Urinary bladder (tissue), 4 donors: ENCODE results near the gene NHSL2. TPM values are rescaled to one million over a fixed set of nuclear protein-coding genes. Genes with fewer than 3 reads are reported as not detected.
"Not testable (repeated sequence)": the region's sequence is repeated elsewhere in the genome, so short reads cannot be mapped to it uniquely, and the experiment has no call there.

Experiments
- DNase-seq: peaks from one replicate; pipeline ENCODE4 v3.0.0-alpha.2; 2015; ENCODE audit errors: extremely low spot score
- H3K27ac ChIP-seq: one replicate; pipeline ENCODE4 v1.5.1; 2013; ENCODE audit warnings: low read depth, mild to moderate bottlenecking, moderate library complexity
- H3K36me3 ChIP-seq: one replicate; pipeline ENCODE4 v1.6.1; 2013; ENCODE audit warnings: mild to moderate bottlenecking, moderate library complexity; ENCODE audit not compliant: insufficient read depth
- H3K4me1 ChIP-seq: one replicate; pipeline ENCODE4 v1.6.1; 2013; ENCODE audit warnings: mild to moderate bottlenecking, moderate library complexity; ENCODE audit not compliant: insufficient read depth
- H3K4me3 ChIP-seq: one replicate; pipeline ENCODE4 v1.5.1; 2013; ENCODE audit warnings: low read depth, low read length
- WGBS: extraction: QIAGEN DNeasy Blood & Tissue Kit; methylation state at CpG from one replicate; pipeline ENCODE4 v1.1.7; 2013; 5-methylcytosine and 5-hydroxymethylcytosine counted together
- polyA plus RNA-seq: library from polyadenylated mRNA; stranded (reverse); fragments of 200-250 nt; gene quantifications from one replicate; pipeline ENCODE4 v1.2.3, GENCODE V29; 2013
- total RNA-seq: library from RNA; depleted of rRNA; stranded (reverse); fragments of >200 nt; gene quantifications from one replicate; pipeline ENCODE4 v1.2.3, GENCODE V29; 2014
- donor health status: healthy with polysubstance abuse.
- donor health status: healthy.

Gene NHSL2
- total and polyA plus RNA-seq, 2 donors, result 9.7 to 14.4 TPM

DNA sequence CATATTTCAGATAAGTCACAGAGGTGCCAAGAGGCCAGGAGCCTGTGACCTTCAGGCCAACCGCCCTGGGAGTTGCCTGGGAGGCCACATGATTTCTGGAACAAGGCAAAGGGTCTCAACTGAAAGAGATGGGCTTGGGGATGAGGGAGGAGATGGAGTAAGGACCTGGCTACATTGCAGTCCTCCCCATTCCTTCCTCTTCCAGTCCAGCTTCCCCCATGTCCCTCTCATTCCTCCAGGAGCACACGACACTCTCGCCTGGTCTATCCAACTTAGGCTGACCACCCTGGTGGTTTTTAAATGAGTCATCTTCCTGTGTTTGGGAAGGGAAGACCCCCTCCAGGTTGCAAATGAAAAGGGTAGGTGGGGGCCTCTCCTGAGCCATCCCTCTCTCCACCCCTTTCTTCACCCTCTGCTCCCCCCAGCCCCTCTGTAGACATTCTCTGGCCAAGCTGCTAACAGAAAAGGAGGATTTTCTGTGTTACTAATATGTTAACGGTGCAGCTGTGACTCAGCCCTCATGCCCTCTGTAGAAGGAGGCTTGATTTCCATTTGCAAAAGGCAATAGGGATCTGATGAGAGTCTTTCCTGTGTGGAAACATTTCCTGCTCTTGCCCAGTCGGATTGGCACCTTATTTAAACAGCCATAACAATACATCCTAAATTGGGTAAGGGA, 141.9 kb downstream of the NHSL2 start:
- DNase-seq, result no peak
- H3K27ac ChIP-seq, result no peak overlapping the region
- no peak overlapping the region for H3K4me3 ChIP-seq
- H3K4me1 ChIP-seq, result no peaks in the 10 kb centered on the region
- no peaks in the 10 kb centered on the region for H3K36me3 ChIP-seq
- 66% methylated on average over 5 of the region's 5 CpGs for WGBS

DNA sequence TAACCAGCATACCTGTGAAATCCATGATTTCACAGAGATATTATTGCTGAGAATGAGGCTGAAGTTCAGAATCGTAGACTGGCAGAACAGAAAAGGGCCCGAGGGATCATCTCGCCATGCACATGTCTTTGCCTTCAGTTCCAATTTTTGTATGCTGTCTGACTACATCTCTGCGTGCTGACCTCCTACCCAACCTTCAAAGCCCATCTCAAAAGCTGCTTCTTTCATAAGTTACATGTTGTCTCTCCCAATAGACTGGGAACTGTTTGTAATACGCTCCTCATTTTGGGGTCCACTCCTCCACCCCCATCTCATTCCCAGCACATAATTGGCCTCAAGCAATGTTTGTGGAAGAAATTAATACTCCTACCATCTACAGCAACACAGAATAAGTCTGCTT, 142.9 kb downstream of the NHSL2 start:
- H3K27ac ChIP-seq, result no peak overlapping the region

DNA sequence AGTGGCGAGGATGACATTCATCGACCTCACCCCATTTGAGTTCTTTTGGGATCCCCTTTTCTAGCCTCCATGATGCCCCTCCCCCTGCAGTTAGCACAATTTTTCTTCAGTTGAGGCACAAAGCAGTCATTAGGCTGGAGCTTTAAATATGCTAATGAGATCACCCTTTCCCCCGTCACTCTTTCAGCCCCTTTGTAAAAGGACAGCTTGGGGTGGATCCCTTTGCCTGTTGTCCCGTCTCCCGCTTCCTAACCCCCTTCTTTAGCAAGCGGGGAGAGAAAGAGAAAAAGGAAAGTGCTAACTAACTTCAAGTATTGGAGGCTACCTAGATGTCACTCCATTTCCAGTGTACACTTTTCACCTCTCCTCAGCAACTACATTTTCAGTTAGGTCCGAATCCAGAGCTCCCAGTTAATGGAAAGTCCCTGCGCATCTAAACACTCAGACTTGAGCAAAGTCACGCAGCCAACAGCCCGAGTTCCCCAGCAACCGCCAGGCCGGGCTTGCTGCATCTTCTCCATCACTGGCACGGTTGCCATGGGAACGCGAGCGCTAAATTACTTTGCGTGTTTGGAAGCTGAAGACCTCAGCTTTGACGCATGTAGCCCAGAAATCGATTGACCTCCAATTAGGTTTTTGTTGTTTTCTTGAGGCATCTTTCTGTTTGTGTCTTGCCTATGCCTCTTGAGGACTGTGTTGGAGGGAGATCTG, 144.3 kb downstream of the NHSL2 start:
- Histone ChIP-seq H3K36me3 (no peaks in the 10 kb centered on the region), H3K27ac (no peak overlapping the region), H3K4me1 (no peaks in the 10 kb centered on the region), H3K4me3 (no peak overlapping the region)
- 84% methylated on average over 19 of the region's 19 CpGs for WGBS
- no peak for DNase-seq

More for the DNA sequence above, 142.9 kb downstream of the NHSL2 start:
- H3K36me3 ChIP-seq, result no peaks in the 10 kb centered on the region
- no peak overlapping the region for H3K4me3 ChIP-seq
- WGBS, result 91% methylated on average over 5 of the region's 5 CpGs
- no peaks in the 10 kb centered on the region for H3K4me1 ChIP-seq
- no peak for DNase-seq

DNA sequence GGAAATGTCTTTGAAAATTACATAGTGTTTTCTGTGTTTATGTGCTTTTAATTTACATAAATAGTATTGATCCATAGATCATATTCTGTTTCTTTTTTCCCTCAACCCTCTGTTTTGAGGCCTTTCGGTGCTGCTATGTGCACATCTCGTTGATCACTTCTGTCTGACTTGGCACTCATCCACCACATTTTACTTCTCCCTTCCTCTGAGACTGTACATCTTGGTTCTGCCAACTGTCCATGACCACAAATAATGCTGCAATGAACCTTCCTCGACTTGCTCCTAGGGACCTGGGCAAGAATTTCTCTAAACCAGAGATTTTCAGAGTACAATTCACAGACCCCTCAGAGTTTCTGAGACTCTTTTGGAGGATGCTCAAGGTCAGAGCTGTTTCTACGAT, 146.7 kb downstream of the NHSL2 start:
- Histone ChIP-seq H3K27ac (no peak overlapping the region), H3K4me1 (no peaks in the 10 kb centered on the region), H3K36me3 (no peaks in the 10 kb centered on the region), H3K4me3 (no peak overlapping the region)
- DNase-seq, result no peak
- WGBS, result 20% methylated on average over 4 of the region's 4 CpGs

DNA sequence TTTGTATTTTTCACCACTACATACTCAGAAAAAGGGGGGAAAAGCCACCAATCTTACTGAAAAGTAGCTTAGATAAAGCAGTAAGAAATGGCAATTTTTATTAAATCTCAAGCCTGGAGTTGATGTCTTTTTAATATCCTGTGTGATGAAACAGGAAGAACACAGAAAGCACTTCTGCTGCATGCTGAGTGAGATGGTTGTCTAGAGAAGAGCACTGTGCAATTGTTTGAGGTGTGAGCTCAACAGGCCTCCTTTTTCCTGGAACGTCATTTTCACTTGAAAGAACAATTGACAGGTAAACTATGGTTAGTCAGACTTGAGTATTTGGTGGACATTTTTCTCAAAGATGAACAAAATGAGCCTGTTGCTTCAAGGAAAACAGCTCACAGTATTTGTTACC, 147.2 kb downstream of the NHSL2 start:
- Histone ChIP-seq H3K4me1 (no peaks in the 10 kb centered on the region), H3K27ac (no peak overlapping the region), H3K36me3 (no peaks in the 10 kb centered on the region), H3K4me3 (no peak overlapping the region)
- WGBS, result 50% methylated on average over 1 of the region's 1 CpG
- no peak for DNase-seq

DNA sequence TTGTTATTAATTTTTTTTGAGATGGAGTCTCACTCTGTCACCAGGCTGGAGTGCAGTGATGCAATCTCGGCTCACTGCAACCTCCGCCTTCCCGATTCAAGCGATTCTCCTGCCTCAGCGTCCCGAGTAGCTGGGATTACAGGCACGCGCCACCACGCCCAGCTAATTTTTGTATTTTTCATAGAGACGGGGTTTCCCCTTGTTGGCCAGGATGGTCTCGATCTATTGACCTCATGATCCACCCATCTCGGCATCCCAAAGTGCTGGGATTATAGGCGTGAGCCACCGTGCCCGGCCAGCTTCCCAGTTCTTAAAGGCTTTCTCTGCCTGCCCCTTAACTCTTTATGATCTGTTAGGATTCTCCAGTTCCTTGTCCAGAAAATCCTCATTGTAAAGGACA, 147.7 kb downstream of the NHSL2 start:
- not testable (repeated sequence) for H3K27ac ChIP-seq, H3K4me3 ChIP-seq, DNase-seq, H3K4me1 ChIP-seq, H3K36me3 ChIP-seq
- 76% methylated on average over 15 of the region's 15 CpGs for WGBS

DNA sequence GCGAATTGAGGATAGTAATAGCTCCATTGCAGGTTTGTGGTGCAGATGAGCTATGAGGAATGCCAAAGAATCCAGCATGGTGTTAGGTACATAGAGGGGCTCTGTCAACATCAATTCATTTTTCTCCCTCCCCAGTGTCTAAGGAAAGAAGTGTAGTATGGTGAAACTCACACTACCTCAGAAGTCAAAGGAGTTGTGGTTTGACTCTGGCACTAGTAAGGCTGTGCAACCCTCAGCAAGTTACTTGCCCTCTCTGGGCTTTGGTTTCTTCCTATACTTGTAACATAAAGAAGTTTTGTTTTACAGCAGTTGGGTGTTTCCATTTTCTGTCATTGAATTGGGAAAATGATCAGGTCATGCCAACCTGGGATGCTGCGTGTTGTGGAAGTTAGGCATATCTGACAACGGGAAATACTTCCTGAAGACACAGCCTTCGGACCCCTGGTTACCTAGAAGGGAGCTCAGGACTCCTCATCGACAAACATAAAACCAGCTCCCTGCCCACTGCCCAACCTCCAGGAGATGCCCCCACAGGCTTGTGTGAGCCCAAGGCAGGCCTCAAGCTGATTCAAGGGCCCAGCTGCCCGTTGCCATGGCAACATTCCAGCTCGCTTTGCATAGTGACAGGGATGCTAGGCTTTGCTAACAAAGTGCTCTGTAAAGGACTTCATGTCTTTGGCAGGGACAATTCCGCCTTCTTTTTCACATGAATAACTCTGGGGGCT, 149.7 kb downstream of the NHSL2 start:
- no peaks in the 10 kb centered on the region for H3K4me1 ChIP-seq
- no peaks in the 10 kb centered on the region for H3K36me3 ChIP-seq
- no peak overlapping the region for H3K27ac ChIP-seq
- WGBS, result 70% methylated on average over 8 of the region's 8 CpGs
- no peak for DNase-seq
- H3K4me3 ChIP-seq, result no peak overlapping the region

DNA sequence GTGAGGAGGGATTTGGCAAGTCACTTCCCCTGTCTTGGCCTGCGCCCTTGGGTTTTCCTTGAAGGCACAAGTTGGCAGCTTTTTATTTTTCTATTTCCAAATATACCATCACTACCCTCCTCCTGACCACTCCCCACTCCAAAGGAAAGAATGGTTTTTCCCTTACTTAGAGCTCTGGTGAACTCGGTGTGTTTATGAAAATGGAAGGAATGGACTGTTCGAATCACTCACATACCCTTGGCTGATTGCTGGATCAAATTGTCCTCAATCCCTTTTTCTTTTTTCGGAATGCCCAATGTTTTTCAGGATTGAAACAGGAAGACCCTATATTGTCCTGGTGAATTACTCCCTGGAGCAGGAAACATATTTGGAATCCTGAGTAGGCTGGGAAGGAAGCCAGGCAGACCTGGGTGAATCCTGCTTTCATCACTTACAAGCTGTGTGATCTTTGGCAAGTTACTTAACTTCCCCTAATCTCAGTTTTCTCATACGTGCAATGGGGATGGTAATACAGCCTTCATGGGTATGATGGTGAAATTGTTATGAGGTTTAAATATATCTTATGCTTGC, 150.4 kb downstream of the NHSL2 start:
- Histone ChIP-seq H3K4me3 (no peak overlapping the region), H3K36me3 (no peaks in the 10 kb centered on the region), H3K27ac (no peak overlapping the region), H3K4me1 (no peaks in the 10 kb centered on the region)
- WGBS, result 43% methylated on average over 5 of the region's 5 CpGs
- DNase-seq, result no peak

DNA sequence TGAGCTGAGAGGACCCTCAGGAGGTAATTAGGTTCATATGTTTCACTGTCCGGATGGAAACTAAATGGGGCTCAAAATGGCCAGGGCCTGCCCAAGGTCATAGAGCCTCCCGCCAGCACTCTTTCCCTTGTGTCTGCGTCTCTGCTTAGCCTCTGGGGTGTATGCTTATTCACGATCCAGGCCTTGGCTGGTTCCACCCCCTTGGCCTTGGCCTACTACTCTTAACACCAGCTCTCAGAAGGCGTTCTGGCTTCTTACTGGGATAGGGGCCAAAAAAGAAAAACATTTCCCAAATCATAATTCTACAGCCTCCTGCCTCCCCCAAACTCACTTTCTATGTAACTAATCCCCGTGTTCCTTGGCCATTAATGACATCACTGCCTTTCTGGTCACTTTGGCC, 152.3 kb downstream of the NHSL2 start:
- 38% methylated on average over 6 of the region's 6 CpGs for WGBS
- H3K4me3 ChIP-seq, result no peak overlapping the region
- H3K27ac ChIP-seq, result no peak overlapping the region
- no peaks in the 10 kb centered on the region for H3K4me1 ChIP-seq
- H3K36me3 ChIP-seq, result no peaks in the 10 kb centered on the region
- DNase-seq, result no peak

DNA sequence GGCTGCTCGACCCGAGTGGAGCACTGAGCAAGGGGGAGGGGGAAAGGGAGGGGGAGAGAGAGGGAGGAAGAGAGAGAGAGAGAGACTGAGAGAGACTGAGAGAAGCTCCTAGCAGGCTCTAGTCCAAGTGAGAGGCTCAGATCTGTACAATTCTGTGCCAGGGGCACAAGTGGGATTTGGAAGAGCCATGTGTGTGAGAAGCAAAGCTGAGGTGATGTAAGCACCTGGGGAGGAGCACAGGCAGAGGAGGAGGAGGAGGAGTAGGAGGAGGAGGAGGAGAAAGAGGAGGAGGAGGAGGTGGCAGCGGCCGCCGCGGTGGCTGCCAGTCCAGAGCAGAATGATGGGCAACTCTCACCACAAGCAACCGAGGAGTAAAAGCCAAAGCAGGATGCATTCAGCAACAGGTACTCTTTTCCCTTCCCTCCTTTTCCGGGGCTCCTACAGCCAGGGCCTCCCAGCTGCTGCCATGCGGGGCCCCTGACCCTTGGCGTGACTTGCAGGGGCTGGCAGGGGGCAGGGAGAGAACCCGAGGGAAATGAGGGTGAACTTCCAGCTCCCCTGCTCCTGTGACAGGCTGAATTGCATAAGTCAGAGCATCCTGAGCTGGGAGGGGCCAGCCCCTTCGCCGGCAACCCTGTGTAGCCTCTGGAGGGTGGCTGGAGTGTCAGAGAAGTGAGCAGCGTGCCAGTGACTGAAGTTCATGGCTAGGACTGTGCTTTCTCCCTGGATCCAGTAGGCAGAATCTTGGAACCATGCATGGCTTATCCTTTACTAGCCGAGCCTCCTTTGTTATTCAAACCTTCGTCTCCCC, 158.9 kb downstream of the NHSL2 start:
- no peak for DNase-seq
- H3K36me3 ChIP-seq, result no peaks in the 10 kb centered on the region
- H3K27ac ChIP-seq, result no peak overlapping the region
- peak overlapping the region; percentile 8 for H3K4me3 ChIP-seq
- H3K4me1 ChIP-seq, result no peaks in the 10 kb centered on the region
- 36% methylated on average over 16 of the region's 16 CpGs for WGBS

DNA sequence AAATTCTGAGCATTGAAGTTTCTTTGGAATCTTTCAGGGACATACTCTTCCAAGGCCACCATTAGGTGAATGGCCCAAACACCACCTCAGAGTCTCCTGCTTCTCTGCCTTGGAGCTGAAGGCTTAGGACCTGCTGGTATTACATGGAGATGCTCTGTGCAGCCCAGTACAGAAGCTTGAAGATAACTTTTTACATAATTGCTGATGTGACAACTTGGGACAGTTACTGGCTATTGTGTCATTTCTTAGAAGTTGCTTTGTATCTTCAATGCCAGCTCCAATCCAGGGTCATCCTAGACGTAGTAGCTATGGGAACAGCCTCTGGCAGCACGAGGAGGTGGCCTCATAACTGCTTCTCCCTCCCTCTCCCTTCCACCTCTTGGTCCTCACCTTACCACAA, 160.6 kb downstream of the NHSL2 start:
- no peak for DNase-seq
- H3K36me3 ChIP-seq, result no peaks in the 10 kb centered on the region
- no peak overlapping the region for H3K27ac ChIP-seq
- H3K4me3 ChIP-seq, result no peak overlapping the region
- H3K4me1 ChIP-seq, result no peaks in the 10 kb centered on the region
- 50% methylated on average over 2 of the region's 2 CpGs for WGBS

DNA sequence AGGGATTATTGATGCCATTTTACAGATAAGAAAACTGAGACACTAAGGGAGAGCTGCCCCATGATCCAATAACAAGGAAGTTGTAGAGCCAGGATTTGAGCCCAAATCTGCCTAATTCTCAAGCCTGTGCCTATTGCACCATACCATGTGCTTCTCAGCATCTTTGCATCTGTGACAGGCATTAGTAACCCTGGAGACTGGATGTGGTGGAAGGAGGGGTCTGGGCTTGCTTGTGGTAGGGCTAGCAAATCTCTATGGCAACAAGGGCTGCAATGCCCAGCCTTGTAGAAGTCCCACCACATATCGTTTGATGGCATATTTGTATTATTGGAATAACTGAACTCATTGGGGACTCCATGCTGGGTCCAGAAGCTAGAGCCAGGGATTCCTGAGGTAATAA, 163.0 kb downstream of the NHSL2 start:
- H3K4me3 ChIP-seq, result no peak overlapping the region
- H3K4me1 ChIP-seq, result no peaks in the 10 kb centered on the region
- 83% methylated on average over 1 of the region's 1 CpG for WGBS
- no peak for DNase-seq
- H3K36me3 ChIP-seq, result no peaks in the 10 kb centered on the region
- H3K27ac ChIP-seq, result no peak overlapping the region

DNA sequence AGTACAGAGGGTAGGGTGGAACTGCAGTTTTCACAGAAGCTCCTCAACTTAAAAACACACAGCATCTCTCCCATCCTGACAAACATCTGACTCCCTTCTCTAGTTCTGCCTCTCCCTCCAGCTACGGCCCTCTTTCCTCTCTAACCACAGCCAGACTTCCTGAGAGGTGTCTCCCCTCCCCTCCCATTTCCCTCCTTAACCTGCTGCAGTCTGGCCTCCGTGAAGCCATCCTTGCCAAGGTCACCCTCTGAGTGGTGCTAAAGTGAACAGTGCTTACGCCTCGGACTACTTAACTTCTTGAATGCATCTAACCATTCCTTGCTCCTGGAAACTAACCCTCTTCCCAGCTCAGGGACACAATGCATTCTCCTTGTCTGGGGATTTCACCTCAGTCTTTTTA, 167.8 kb downstream of the NHSL2 start:
- H3K4me3 ChIP-seq, result no peak overlapping the region
- no peaks in the 10 kb centered on the region for H3K4me1 ChIP-seq
- no peaks in the 10 kb centered on the region for H3K36me3 ChIP-seq
- H3K27ac ChIP-seq, result no peak overlapping the region
- WGBS, result 83% methylated on average over 4 of the region's 4 CpGs
- no peak for DNase-seq
